ES-I3 (cell line): ENCODE measurements around the gene IL12B.

Source experiments
- H3K36me3 ChIP-seq: 2 replicates; pipeline ENCODE4 v1.6.1; 2013; ENCODE audit warnings: mild to moderate bottlenecking, low read length, control low read depth, moderate library complexity; ENCODE audit not compliant: insufficient read depth
- H3K4me1 ChIP-seq: 2 replicates; pipeline ENCODE4 v1.6.1; 2013; ENCODE audit warnings: mild to moderate bottlenecking, control low read depth, low read length; ENCODE audit not compliant: insufficient read depth
- H3K9ac ChIP-seq: 2 replicates; pipeline ENCODE4 v1.6.1; 2013; ENCODE audit warnings: low read depth, mild to moderate bottlenecking, low read length, moderate library complexity
- H3K9me3 ChIP-seq: 2 replicates; pipeline ENCODE4 v1.6.1; 2013; ENCODE audit warnings: mild to moderate bottlenecking, low read length, moderate library complexity; ENCODE audit not compliant: control insufficient read depth, insufficient read depth

The IL12B gene

DNA sequence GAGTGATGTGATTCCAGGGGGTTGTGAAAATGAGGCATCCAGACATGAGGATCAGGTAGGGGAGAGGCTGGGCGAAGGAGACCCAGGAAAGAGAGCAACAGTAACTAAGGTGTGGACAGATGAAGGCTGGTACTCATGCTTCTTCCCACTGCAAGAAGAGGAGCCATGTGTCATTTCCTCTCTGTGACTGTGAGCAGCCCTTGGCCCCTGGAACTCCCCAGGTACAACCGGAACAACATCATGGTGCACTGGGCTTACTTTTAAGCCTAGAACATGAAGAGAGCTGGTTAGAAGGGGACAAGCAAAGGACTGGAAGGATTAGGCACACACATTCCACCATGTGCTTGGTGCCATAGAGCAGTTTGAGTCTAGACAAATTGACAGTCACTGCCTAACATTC is 10.9 kb upstream of the IL12B start:
- Histone ChIP-seq H3K9ac (no peak overlapping the region), H3K4me1 (peaks cover 2% of the 10 kb centered on the region; the same call in 1 of the 2 replicates), H3K9me3 (0 out of 2 replicates have a peak, but pooled peaks cover 3% of the 10 kb centered on the region), H3K36me3 (no peaks in the 10 kb centered on the region)

DNA sequence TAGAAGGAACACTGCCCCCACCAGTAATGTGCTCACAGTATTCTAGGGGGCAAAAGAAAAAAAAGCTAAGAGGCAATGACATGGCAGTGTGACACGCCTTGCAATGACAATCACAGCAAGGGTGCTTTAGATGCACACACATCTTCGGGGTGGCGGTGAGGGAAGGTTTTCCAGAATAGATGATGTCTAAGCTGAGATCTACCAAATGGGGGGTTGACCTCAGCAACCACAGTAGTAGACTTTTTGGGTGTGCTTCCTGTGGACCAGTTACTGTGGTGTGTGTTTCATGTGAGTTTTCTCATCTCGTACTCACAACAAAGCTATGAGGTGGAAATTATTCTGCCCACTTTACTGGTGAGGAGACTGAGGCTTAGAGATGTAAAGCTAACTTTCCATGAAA is 10.2 kb upstream of the IL12B start:
- Histone ChIP-seq H3K9ac (no peak overlapping the region), H3K9me3 (0 out of 2 replicates have a peak, but pooled peaks cover 3% of the 10 kb centered on the region), H3K4me1 (peaks cover 2% of the 10 kb centered on the region; the same call in 1 of the 2 replicates), H3K36me3 (no peaks in the 10 kb centered on the region)

DNA sequence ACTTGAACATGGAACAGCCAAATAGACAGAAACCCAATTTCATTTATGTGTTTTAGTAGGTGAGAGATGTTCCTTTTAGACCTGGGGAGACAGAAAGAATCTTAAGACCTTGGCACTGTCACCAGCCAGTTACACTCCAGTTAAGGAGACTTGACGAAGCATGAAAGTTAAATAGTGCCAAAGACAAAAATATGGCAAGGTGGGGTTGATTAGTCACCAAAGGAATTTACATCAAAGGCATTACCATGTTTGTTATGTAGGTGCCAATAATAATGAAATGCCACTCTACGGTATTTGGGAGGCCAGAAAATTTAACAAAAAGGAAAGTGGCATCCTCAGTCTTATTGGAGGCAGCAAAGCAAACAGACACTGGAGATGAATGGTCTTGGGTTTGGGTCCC is 9.2 kb upstream of the IL12B start:
- H3K4me1 ChIP-seq = peaks cover 2% of the 10 kb centered on the region; the same call in 1 of the 2 replicates
- H3K36me3 ChIP-seq = no peaks in the 10 kb centered on the region
- H3K9me3 ChIP-seq = 0 out of 2 replicates have a peak, but pooled peaks cover 3% of the 10 kb centered on the region
- H3K9ac ChIP-seq = no peak overlapping the region

DNA sequence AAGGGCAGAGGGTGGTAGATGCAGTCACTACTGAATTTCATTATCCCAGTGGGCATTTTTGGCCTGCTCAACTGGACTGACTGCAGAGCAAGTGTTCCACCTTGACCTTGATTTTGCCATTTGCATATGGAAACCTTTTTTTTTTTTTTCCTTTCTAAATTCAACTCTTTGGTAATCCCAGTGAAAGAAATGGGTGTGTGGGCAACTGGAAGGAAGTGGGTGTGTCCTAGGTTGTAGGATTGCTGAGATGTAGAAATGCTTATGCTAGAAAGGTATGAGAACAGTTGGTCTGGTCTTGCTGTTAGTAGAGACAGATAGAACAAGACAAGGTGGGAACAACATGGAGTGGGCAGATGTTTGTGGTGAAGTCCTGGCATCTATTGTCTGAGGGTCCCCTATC is 7.8 kb upstream of the IL12B start:
- Histone ChIP-seq H3K4me1 (peaks cover 2% of the 10 kb centered on the region; the same call in 1 of the 2 replicates), H3K9ac (no peak overlapping the region), H3K9me3 (no peaks in the 10 kb centered on the region), H3K36me3 (no peaks in the 10 kb centered on the region)

GRCh38 chr5:159337016-159337955 is 7.0 kb upstream of the IL12B start:
- no peak overlapping the region for H3K9ac ChIP-seq
- H3K36me3 ChIP-seq = no peaks in the 10 kb centered on the region

GRCh38 chr5:159336586-159336985 is 6.3 kb upstream of the IL12B start:
- no peak overlapping the region for H3K9ac ChIP-seq

More at GRCh38 chr5:159337016-159337955, 7.0 kb upstream of the IL12B start:
- H3K4me1 ChIP-seq = peaks cover 2% of the 10 kb centered on the region; the same call in 1 of the 2 replicates
- no peaks in the 10 kb centered on the region for H3K9me3 ChIP-seq

DNA sequence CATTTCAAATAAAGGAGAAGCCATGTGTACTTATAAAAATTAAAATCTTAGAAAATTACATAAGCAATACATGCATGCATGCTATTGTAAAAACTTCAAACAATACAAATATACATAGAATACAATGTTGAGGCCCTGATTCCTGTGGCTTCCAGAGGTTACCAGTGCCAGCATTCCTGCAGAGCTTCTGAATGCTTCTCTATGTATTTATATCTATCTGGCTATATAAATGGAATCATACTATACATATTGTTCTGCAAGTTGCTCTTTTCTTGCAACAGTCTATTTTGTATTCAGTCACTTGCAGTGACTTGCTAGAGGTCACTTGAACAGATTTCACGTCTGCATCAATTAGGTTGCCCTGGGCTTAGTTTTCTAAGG is 3.2 kb upstream of the IL12B start:
- H3K9ac ChIP-seq = no peak overlapping the region
- peaks cover 2% of the 10 kb centered on the region; the same call in 1 of the 2 replicates for H3K4me1 ChIP-seq
- H3K9me3 ChIP-seq = no peaks in the 10 kb centered on the region

More at GRCh38 chr5:159336586-159336985, 6.3 kb upstream of the IL12B start:
- Histone ChIP-seq H3K4me1 (peaks cover 2% of the 10 kb centered on the region; the same call in 1 of the 2 replicates), H3K36me3 (no peaks in the 10 kb centered on the region), H3K9me3 (no peaks in the 10 kb centered on the region)

DNA sequence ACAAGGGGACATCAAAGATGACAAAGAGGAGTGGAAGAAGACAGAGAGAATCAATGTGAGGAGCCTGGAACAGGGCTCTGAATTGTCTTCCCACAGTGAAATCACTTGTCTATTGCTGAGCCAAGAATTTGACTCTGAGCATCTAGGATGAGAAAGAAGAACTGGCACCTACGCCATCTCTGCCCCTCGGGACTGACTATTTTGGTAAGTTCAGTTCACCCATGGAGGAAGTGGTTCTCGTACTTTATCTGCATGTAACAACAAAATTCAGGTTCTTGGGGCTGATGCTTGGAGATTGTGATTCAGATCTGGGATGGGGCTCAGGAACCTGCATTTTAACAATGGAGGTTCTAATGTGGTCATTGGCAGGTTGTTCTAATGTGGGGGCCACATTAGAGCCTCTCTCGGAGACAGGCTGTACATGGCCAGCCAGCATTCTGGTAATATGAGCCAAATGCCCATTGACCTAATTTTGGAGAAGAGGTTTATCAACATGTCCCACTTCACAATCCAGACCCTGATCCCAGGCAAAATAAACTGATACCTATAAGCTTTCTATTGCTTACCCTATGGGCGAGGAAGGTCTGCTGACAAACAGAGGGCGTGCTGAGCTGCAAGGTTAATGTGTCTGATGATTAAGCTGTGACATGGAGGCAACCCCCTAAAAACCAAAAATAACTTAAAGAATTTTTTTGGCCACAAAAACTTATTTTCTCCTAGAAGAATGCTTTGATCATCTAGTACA is 2.7 kb upstream of the IL12B start:
- peaks cover 2% of the 10 kb centered on the region; the same call in 1 of the 2 replicates for H3K4me1 ChIP-seq

More for the DNA sequence above, 3.2 kb upstream of the IL12B start:
- H3K36me3 ChIP-seq = no peaks in the 10 kb centered on the region

DNA sequence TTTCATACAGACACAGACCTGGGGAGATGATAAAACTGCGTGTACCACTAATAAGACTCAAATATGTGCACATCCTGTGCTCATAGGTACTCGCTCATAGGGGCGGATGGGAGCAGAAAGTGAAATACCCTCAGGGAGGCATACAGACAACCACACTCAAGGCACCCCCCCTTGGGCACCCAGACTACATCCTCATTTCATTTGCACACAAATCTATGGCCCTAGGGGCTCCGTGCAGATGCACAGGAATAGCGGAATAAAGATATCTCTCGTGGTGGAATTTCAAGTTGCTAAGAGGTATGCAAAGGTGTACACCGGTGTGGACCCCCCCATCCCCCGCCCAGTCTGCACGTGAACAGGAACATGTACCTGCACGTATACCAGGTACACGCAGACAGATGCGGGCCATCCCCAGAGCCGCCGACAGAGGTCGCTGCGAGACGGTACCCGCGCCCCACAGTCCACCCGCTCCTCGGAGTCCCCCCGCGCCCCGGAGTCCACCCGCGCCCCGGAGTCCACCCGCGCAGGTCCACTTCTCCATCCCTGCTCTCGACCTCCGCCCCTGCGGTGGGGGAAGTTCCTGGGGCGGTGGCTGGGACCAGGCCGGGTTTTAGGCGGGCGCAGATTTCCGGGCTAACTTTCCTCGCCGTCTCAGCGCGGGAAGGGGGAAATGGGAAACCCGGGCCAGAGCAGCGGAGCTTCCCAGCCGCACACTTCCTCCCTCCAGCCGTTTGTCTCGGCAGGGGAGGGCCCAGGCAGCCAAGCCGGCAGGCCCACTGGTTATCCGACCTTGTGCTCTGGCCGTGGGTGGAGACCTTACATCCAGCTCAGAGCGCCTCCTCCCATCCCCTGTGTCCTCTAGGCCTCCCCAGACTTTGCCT is 1.0 kb upstream of the IL12B start:
- H3K9me3 ChIP-seq = no peaks in the 10 kb centered on the region
- no peaks in the 10 kb centered on the region for H3K36me3 ChIP-seq
- no peaks in the 10 kb centered on the region for H3K4me1 ChIP-seq
- peak overlapping the region; percentile 48; the same call in 1 of the 2 replicates for H3K9ac ChIP-seq

More for the DNA sequence above, 2.7 kb upstream of the IL12B start:
- no peaks in the 10 kb centered on the region for H3K9me3 ChIP-seq
- no peaks in the 10 kb centered on the region for H3K36me3 ChIP-seq
- H3K9ac ChIP-seq = no peak overlapping the region

DNA sequence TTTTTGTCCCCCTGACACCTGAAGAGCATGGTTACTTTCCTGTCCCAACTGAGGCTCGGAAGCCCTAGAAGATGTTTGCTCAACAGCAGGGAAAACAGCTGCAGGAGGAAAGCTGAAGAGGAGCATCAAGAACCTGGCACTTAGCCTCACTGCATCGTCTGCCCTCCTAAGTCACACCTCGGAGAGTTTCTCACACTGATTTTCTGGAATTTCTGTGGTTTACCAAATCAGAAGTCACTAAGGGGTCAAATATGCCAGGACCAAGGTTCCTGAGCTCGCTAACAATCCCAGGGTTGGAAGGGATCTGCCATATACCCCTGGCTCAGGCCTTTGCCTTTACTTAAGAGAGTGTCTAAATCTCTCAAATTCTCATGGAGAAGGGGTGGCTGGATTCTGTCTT is 5.3 kb downstream of the IL12B start:
- no peaks in the 10 kb centered on the region for H3K4me1 ChIP-seq
- no peaks in the 10 kb centered on the region for H3K9me3 ChIP-seq
- H3K9ac ChIP-seq = no peak overlapping the region
- no peaks in the 10 kb centered on the region for H3K36me3 ChIP-seq

DNA sequence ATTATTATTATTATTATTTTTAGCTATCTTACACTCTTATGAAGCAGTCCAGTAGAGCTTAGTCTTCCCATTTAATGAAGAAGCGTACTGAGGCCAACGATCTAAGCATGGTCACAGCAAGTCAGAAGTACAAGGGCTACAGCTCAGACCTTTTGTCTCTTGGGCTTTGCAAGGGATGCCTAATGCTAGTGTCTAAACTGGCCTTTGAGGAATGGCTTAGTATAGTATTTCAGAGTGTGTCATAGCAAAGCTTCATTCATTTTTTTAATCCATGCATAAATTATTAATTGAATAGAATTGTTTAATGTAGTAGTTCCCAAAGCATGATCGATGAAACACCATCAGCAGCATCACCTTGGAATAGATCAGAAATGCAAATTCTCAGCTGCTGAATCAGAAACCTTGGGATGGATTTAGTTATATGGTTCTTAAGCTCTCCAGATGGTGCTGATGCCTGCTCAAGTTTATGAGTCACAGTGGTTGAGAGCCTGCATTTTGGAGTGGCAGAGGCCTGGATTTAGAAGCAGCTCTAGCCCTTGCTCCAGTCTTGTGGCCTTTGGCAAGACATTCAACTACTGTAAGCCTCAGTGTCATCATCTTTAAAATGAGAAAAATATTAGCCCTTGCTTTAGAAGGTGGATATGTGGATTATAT is 6.1 kb downstream of the IL12B start:
- H3K4me1 ChIP-seq = no peaks in the 10 kb centered on the region
- no peak overlapping the region for H3K9ac ChIP-seq
- H3K9me3 ChIP-seq = no peaks in the 10 kb centered on the region
- H3K36me3 ChIP-seq = no peaks in the 10 kb centered on the region

DNA sequence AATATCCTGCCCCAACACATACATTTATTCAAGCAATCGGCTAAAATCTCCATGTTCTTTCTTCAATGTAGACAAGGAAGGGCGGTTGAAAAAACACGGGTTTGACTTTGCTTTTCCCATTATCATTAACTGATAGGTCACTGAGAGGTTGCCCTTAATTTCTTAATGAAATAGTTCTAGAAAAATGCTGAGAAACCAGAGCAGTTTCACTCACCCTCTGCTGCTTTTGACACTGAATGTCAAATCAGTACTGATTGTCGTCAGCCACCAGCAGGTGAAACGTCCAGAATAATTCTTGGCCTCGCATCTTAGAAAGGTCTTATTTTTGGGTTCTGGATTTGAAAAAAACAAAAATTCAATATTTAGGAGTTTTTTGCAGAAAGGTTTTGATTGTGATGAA is 8.1 kb downstream of the IL12B start:
- Histone ChIP-seq H3K9me3 (no peaks in the 10 kb centered on the region), H3K9ac (no peak overlapping the region), H3K4me1 (no peaks in the 10 kb centered on the region), H3K36me3 (no peaks in the 10 kb centered on the region)

- Histone ChIP-seq H3K4me1 (no peaks in the 10 kb centered on the region), H3K36me3 (no peaks in the 10 kb centered on the region), H3K9me3 (no peaks in the 10 kb centered on the region), H3K9ac (no peak overlapping the region)
Measured at GRCh38 chr5:159319832-159320231, 10.5 kb downstream of the IL12B start.
